ENCODE data around the gene LRRC46.

Gene LRRC46

DNA sequence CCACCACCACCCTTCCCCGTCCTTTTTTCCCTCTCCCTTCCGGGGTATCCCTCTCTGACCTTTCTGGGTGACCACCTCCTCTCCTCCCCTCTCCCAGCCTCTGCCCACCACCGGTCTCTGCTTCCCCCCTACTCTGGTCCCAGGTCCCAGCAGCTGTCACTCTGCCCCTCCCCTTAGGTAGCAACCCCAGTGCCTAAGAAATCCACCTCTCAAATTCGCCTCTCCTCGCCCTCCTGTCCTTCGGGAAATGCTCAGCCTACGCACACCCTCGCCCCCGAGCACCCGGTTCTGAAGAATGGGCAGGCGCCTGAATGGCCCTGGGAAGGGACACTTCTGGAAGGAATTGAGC lies 20.3 kb downstream of the LRRC46 start:
- DNase-seq (ENCODE audit: low read depth), result no peak
- no peak overlapping the region for H3K4me3 ChIP-seq (replicated peaks; ENCODE audit: low read depth, low read length)
- TF ChIP-seq, protein P1, sequence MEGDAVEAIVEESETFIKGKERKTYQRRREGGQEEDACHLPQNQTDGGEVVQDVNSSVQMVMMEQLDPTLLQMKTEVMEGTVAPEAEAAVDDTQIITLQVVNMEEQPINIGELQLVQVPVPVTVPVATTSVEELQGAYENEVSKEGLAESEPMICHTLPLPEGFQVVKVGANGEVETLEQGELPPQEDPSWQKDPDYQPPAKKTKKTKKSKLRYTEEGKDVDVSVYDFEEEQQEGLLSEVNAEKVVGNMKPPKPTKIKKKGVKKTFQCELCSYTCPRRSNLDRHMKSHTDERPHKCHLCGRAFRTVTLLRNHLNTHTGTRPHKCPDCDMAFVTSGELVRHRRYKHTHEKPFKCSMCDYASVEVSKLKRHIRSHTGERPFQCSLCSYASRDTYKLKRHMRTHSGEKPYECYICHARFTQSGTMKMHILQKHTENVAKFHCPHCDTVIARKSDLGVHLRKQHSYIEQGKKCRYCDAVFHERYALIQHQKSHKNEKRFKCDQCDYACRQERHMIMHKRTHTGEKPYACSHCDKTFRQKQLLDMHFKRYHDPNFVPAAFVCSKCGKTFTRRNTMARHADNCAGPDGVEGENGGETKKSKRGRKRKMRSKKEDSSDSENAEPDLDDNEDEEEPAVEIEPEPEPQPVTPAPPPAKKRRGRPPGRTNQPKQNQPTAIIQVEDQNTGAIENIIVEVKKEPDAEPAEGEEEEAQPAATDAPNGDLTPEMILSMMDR (IDR thresholded peaks at IDR 0.05; ENCODE audit: low read length, missing control alignments), result no peak

DNA sequence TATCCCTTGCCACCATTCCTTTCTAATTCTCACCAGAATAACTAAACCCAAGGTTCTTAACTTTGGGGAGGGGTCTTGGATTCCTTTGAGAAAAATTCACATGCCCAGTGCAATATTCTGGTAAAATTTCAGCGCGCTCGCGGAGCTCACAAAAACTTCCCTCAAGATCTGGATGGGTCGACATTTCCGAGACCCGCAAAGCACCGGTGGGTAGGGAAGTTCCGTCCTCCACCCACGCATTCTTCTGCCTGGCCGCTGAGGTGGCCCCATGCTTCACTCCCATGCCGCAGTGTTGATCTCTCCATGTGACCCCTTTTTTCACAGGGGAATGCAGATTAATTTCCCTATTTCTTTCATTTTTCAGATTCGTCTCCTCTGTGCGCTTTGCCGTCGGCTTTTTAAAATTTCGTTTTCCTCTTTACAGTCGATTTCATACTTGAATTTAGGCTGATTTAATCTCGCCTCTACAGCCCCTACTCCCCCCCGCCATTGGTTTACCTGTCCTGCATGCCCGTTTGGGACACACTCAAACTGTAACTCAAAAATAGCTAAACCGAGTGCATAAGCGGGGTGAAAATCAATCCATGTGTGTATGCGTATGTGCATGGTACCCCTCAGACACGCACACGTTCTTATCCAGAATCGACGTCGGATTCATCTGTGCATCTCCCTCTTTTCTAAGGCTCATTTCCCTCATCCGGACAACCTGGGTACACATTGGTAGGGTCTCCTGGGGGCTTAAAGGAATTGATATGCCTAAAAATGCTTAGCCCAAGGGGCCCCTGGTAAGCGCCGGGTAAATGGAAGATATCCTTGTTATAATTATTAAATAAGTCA lies 20.9 kb downstream of the LRRC46 start:
- TF ChIP-seq, protein P1 (IDR thresholded peaks at IDR 0.05; ENCODE audit: low read length, missing control alignments), result no peak
- no peak for DNase-seq (ENCODE audit: low read depth)
- H3K4me3 ChIP-seq (replicated peaks; ENCODE audit: low read depth, low read length), result no peak overlapping the region

DNA sequence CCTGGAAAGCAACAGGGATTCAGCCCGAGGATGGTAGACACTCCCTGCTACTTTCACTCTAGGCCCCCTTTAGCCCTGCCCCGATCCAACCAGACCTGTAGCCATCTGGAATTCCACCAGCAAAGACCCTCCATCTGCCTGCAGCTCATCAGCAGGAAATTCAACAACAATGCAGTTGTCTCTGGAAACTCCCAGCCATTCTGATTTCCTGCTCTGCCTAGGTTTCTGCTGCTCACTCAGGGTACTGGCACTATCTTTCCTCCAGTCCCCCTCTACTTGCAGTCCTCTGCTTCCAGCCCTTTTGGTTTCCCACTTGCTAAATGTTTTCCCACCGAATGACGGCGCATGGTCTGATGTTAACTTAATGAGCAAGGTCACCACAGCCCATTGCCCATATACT lies 22.1 kb downstream of the LRRC46 start:
- TF ChIP-seq, protein P1 (IDR thresholded peaks at IDR 0.05; ENCODE audit: low read length, missing control alignments), result no peak
- no peak overlapping the region for H3K4me3 ChIP-seq (replicated peaks; ENCODE audit: low read depth, low read length)
- no peak for DNase-seq (ENCODE audit: low read depth)

DNA sequence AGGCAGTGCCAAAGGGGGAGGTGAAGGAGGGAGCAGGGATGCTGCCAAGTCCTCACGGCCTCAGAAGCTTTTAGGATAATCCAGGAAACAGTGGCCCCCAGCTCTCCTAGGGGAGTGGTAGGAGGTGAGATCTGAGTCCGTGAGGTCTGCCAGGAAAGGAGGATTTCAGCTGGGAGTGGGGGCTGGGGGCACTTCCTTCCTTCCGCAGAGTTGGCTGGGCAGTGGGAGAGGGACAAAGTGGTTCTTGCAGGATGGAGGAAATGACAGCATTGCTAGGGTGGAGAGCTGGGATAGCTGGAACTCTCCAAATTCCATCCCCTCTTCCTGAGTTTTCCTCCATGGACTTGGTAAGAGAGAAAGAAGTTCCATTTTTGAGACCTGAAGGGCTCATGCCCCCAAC lies 24.3 kb downstream of the LRRC46 start:
- DNase-seq (ENCODE audit: low read depth), result peak; percentile 41
- no peak overlapping the region for H3K4me3 ChIP-seq (replicated peaks; ENCODE audit: low read depth, low read length)
- TF ChIP-seq, protein P1 (IDR thresholded peaks at IDR 0.05; ENCODE audit: low read length, missing control alignments), result no peak

DNA sequence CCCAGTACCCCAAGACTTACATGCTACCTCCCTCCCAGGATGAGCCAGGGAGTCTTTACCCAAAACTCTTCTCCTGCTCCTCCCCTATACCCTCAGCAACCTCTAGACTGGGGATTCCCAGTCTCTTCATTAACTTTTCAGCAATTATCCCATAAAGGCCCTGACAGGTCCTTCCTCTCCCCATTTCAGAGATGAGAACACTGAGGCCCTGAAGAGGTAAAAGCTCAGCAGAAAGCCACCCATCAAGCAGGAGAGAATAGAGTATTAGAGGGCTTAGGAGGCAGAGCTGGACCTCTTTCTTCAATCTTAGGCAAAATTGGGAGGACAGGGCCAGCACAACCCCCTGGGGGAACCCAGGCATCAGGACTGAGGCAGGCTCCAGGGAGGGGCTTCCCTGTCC lies 25.4 kb downstream of the LRRC46 start:
- no peak for DNase-seq (ENCODE audit: low read depth)
- TF ChIP-seq, protein P1 (IDR thresholded peaks at IDR 0.05; ENCODE audit: low read length, missing control alignments), result no peak

DNA sequence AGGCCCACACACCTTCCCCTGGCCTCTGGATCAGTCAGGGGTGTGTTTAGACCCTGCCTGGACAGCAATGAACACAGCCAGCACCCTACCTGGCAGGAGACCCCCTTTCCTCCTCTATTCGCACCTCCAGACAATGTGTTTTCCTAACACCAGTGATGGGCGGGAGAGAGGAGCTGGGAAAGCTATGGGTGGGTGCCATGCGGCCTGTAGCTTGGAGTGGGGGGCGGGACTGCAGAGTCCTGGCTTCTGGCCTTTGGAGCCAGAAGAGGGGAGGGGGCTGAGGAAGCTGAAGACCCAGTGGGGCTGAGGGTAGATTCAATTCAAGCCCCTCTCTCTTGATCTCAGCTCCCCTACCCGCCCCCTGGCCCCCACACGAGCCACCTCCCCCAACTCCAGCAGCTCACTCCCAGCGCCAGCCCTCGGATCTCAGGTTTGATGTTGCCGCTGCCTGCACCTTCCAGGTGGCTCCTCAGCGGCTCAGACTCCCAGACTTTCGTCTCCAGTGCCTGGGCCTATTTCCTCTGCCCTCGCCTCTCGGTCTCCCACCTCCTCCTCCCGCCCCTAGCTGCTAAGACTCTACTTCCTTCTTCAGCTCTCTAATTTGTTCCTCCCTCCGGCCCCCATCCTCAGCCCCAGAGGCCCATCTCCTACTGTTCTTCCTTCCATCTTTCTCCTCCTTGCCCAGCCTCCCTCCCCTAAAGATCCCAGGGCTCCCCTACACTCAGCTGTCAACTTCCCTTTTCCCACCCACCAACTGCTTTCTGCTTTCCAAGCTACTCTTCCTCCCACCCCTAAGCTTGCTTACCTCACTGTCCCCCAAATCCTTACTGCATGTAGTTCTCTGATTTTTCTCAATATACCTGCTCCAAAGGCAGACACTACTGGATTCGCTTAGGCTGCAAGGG lies 26.3 kb downstream of the LRRC46 start:
- TF ChIP-seq, protein P1 (IDR thresholded peaks at IDR 0.05; ENCODE audit: low read length, missing control alignments), result no peak
- no peak for DNase-seq (ENCODE audit: low read depth)
- H3K4me3 ChIP-seq (replicated peaks; ENCODE audit: low read depth, low read length), result no peak overlapping the region

More for the DNA sequence above, 25.4 kb downstream of the LRRC46 start:
- no peak overlapping the region for H3K4me3 ChIP-seq (replicated peaks; ENCODE audit: low read depth, low read length)
